IPS DF 6.9 (cell line): ENCODE data around the gene GOT1.
A peak's percentile ranks its signal among the peaks of the same experiment; 100 is the strongest.

Source experiments
- DNase-seq: peaks from one replicate; pipeline ENCODE4 v3.0.0-alpha.2; 2013; ENCODE audit warnings: low read depth, low spot score
- H3K27ac ChIP-seq: one replicate; pipeline ENCODE4 v1.5.1; 2013; ENCODE audit warnings: low read length, control low read depth
- H3K27me3 ChIP-seq: 2 replicates; pipeline ENCODE4 v1.6.1; 2013; ENCODE audit warnings: mild to moderate bottlenecking, low read length; ENCODE audit not compliant: control insufficient read depth, insufficient read depth
- H3K36me3 ChIP-seq: 2 replicates; pipeline ENCODE4 v1.6.1; 2013; ENCODE audit warnings: low read length; ENCODE audit not compliant: control insufficient read depth, insufficient read depth
- H3K4me1 ChIP-seq: 2 replicates; pipeline ENCODE4 v1.6.1; 2013; ENCODE audit warnings: low read length; ENCODE audit not compliant: control insufficient read depth, insufficient read depth
- H3K4me3 ChIP-seq: 2 replicates; pipeline ENCODE4 v1.5.1; 2013; ENCODE audit warnings: mild to moderate bottlenecking, low read length
- H3K9me3 ChIP-seq: 2 replicates; pipeline ENCODE4 v1.6.1; 2013; ENCODE audit warnings: low read length, inconsistent platforms; ENCODE audit not compliant: control insufficient read depth, insufficient read depth
- WGBS: extraction: QIAGEN DNeasy Blood & Tissue Kit; methylation state at CpG from one replicate; pipeline ENCODE4 v1.1.7; 2013; ENCODE audit warnings: mixed read lengths, missing lambda C conversion rate; ENCODE audit not compliant: insufficient read length, insufficient coverage; 5-methylcytosine and 5-hydroxymethylcytosine counted together

GOT1 gene

DNA sequence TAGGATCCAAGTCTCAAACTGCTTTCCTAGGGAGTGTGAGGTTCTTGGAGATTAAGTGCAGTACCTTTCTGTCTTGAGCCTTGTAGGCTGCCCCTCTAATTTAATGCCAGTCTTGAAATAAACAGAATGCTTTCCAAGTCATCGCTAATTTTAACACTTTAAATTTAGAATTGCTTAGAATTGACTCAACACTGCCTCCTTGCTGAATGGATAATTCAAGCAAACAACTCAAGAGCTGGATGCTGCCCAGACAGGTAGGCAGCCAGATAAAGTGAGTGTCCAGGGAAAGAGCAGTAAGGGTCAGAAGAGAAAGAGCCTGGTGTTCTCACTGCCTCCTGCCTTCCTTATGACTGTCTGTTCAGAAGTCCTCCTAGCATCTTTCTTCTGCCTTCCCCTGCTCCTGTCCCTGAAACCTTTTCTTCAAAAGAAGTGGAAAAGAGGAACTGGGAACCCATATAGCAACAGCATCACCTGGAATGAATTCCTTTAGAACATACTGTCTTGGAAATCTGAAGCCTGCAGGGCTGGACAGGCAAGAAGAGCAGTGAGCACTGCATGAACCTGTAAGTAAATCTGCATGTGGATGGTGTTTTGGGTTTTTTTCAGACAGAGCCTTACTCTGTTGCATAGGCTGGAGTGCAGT is 3.1 kb upstream of the GOT1 start:
- no peak for DNase-seq
- no CpG with 5 or more reads among the region's 1 CpG for WGBS
- H3K36me3 ChIP-seq, result no peaks in the 10 kb centered on the region
- H3K9me3 ChIP-seq, result no peaks in the 10 kb centered on the region
- no peaks in the 10 kb centered on the region for H3K4me1 ChIP-seq
- H3K27ac ChIP-seq, result no peak overlapping the region
- no peaks in the 10 kb centered on the region for H3K27me3 ChIP-seq
- H3K4me3 ChIP-seq, result no peak overlapping the region

DNA sequence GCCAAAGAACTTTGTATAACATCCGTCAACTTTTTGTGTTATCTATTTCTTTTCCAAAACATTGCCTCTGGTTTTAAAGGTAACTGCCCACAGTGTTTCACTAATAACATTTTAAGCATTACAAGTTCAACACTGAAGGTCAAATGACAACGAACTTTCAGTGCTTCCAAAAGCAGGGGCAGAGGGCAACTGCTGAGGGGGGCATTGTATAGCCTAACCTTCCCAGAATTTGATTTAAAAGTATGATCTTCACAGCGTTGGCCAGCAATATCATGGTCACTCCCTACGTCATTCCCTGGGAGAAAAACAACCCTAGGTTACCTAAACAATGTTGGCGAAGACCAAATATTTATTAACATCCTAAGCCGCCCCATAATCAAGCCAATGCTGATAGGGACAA is 2.5 kb upstream of the GOT1 start:
- no peak for DNase-seq
- Histone ChIP-seq H3K36me3 (no peaks in the 10 kb centered on the region), H3K4me3 (no peak overlapping the region), H3K9me3 (no peaks in the 10 kb centered on the region), H3K4me1 (no peaks in the 10 kb centered on the region), H3K27ac (no peak overlapping the region), H3K27me3 (no peaks in the 10 kb centered on the region)
- no CpG with 5 or more reads among the region's 6 CpGs for WGBS

DNA sequence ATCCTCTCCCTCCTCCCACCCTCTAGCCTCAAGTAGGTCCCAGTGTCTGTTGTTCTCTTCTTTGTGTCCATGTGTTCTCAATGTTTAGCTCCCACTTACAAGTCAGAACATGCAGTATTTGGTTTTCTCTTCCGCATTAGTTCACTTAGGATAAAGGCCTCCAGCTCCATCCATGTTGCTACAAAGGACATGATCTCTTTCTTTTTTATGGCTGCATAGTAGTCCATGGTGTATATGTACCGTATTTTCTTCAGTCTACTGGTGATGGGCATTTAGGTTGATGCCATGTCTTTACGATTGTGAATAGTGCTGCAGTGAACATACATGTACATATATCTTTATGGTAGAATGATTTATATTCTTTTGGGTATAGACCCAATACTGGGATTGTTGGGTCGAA is 1.6 kb upstream of the GOT1 start:
- Histone ChIP-seq H3K36me3 (no peaks in the 10 kb centered on the region), H3K4me3 (no peak overlapping the region), H3K9me3 (no peaks in the 10 kb centered on the region), H3K27ac (no peak overlapping the region), H3K27me3 (no peaks in the 10 kb centered on the region), H3K4me1 (no peaks in the 10 kb centered on the region)
- no peak for DNase-seq
- WGBS, result no CpG with 5 or more reads among the region's 4 CpGs

DNA sequence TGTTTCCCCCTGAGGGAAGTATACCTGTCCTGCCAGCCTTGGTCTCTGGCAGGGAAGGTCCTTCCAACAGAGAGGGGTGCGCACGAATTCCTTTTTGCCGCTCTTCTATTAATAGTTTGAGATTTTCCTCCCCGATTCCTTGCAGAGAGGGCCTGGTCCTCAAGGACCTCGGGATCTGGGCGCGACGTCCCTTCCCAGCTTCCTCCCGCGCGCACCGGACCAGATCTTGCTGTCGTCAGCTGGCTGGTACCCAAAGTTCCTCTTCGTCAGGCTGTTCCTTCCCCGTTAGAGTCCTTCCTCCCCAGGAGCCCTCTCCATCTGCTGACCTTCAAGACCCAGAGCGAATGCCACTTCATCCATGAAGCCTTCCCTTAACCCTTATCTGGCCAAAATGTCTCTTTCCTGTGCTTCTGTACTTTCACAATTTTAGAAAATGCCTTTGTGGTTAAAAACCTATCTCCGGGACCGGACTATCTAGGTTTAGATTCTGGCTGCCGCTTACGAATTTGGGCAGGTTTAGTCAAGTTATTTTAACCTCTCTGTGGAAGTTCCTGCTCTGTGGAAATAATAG is 851 bp upstream of the GOT1 start:
- Histone ChIP-seq H3K27me3 (no peaks in the 10 kb centered on the region), H3K4me3 (peak overlapping the region; percentile 83), H3K27ac (no peak overlapping the region), H3K4me1 (no peaks in the 10 kb centered on the region), H3K9me3 (no peaks in the 10 kb centered on the region), H3K36me3 (no peaks in the 10 kb centered on the region)
- WGBS, result no CpG with 5 or more reads among the region's 20 CpGs
- DNase-seq, result no peak

DNA sequence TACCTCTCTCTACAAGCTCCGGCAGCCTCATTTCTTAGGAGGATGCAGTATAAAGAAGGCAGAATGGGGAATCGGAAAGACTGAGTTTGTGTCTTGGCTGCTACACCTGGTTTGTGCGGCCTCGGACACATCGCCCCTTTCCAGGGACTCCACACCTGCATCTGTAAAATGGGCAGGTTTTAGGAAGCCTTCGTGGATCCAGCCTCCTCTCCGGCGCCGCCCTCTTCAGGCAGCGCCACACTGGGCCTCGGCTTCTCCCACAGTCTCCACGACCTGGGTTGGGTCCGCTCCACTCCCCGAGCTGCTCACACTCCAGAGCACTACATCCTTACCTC is 341 bp downstream of the GOT1 start:
- no peak overlapping the region for H3K27ac ChIP-seq
- H3K4me3 ChIP-seq, result peak overlapping the region; percentile 95
- H3K36me3 ChIP-seq, result no peaks in the 10 kb centered on the region
- H3K27me3 ChIP-seq, result no peaks in the 10 kb centered on the region
- H3K4me1 ChIP-seq, result no peaks in the 10 kb centered on the region
- DNase-seq, result no peak
- no peaks in the 10 kb centered on the region for H3K9me3 ChIP-seq
- WGBS, result no CpG with 5 or more reads among the region's 14 CpGs

DNA sequence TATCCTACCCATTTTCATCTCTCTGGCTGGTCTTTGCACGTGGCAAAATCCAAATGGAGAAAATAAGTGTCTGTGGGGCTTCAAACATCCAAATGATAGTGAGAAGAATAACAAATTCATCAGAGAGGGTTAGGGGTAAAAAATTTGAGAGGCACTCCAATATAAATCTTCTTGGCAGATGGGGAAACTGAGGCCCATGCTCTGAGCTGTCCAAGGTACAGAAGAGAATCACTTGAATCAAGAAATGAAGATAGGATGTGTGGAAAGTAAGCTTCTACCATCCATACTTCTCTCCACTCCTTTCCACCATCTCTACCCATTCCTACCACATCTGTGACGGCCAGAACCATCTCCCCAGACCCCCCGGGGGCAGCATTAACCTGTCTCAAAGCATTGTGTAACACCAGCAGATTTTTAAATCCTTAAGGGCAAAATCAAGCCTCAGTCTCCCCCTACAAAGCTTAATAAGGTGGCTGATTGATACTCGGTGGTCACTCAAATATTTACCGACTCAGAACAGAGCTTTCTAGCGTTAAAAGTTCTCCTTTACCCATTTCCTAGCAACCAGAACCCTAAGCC is 818 bp downstream of the GOT1 start:
- no peak for DNase-seq
- no peaks in the 10 kb centered on the region for H3K9me3 ChIP-seq
- H3K27me3 ChIP-seq, result no peaks in the 10 kb centered on the region
- no peaks in the 10 kb centered on the region for H3K36me3 ChIP-seq
- WGBS, result no CpG with 5 or more reads among the region's 6 CpGs
- no peaks in the 10 kb centered on the region for H3K4me1 ChIP-seq
- H3K27ac ChIP-seq, result no peak overlapping the region
- H3K4me3 ChIP-seq, result peak overlapping the region; percentile 95; the same call in 1 of the 2 replicates

DNA sequence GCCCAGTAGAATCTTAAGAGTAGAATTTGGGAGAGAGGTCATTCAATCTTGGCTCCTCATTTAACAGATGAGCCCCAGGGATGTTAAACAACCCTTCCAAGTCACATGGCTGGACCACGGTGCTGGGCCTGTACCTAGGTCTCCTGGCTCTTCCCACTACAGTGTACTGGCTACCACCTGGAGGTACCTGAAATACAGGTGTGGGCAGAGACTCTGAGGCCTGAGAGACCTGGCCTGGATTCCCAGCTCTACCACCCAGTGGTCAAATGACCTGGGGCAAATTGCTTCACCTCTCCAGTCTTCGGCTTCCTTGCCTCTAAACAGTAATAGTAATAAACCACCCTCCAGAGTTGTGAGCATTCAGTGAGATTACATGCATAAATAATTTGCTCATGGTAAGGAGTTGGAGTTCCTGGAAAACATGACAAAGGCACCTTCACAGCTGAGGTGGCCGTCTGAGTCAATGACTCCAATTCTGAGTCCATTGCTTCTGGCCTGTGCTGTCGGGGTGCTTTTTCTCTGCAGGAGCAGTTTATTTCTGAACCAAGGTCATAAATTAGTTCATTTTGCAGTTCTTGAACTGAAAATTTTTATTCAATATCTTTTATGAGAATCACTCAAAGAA is 2.7 kb downstream of the GOT1 start:
- Histone ChIP-seq H3K9me3 (no peaks in the 10 kb centered on the region), H3K4me3 (no peak overlapping the region), H3K4me1 (no peaks in the 10 kb centered on the region), H3K36me3 (no peaks in the 10 kb centered on the region), H3K27ac (no peak overlapping the region), H3K27me3 (no peaks in the 10 kb centered on the region)
- no CpG with 5 or more reads among the region's 4 CpGs for WGBS
- DNase-seq, result no peak

DNA sequence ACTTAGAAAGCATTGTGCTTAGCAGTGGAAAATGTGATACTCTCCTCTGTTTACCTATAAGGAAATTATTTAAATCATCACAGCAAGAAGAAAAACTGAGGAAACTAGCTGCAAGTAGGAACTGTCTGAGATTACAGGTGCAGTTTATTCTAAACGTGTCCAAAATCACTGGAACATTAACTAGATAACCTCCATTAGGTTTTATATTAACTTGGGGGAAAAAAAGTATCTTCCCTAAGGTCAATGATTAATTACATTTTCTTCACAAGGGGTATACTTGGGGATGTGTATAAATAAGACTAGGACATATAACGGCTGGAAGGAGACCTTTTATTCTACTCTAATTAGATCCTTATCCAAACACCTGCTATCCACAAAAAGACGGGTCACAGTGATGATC is 3.7 kb downstream of the GOT1 start:
- Histone ChIP-seq H3K27me3 (no peaks in the 10 kb centered on the region), H3K36me3 (no peaks in the 10 kb centered on the region), H3K9me3 (no peaks in the 10 kb centered on the region), H3K4me1 (no peaks in the 10 kb centered on the region), H3K27ac (no peak overlapping the region), H3K4me3 (no peak overlapping the region)
- WGBS, result 100% methylated on average over 1 of the region's 3 CpGs
- DNase-seq, result no peak

DNA sequence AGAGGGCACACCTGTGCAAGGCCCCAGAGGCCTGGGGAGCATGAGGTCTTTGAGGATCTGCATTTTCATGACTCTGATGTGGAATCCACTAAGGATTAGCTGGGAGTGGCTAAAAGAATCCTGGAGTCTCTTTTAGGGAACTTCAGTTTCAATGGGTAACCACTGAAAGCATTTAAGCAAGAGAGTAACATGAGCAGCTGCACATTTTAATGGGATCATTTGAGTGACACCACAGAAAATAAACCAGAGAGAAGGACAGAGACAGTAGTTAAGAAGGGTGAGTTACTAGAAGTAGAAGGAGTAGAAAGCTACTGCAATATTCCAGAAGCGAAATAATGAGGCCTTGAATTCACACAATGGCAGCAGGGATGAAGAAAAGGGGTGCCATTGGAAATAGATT is 5.2 kb downstream of the GOT1 start:
- Histone ChIP-seq H3K36me3 (0 out of 2 replicates have a peak, but pooled peaks cover 6% of the 10 kb centered on the region), H3K27ac (no peak overlapping the region), H3K9me3 (no peaks in the 10 kb centered on the region), H3K4me1 (no peaks in the 10 kb centered on the region), H3K4me3 (no peak overlapping the region), H3K27me3 (no peaks in the 10 kb centered on the region)
- WGBS, result no CpG with 5 or more reads among the region's 1 CpG
- DNase-seq, result no peak

DNA sequence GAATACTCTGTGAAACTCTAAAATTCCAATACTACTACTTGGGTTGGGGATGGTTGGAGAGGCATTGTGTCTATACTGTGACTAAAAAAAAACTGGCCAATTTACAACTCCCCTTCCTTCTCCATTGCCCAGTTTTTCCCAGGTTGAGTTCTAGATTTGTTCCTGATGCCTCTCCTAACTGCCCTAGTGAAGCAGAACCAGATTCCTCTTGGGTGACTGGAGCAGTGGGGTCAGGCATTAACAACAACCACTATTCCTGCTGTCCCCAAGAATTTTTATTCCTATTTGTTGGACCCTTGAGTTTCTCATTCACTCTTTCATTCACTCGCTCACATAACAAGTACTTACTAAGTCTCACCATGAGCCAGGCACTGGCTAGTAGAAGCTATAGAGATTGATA is 5.8 kb downstream of the GOT1 start:
- Histone ChIP-seq H3K4me3 (no peak overlapping the region), H3K9me3 (no peaks in the 10 kb centered on the region), H3K27ac (no peak overlapping the region), H3K4me1 (no peaks in the 10 kb centered on the region), H3K36me3 (0 out of 2 replicates have a peak, but pooled peaks cover 8% of the 10 kb centered on the region), H3K27me3 (no peaks in the 10 kb centered on the region)
- no CpG with 5 or more reads among the region's 1 CpG for WGBS
- no peak for DNase-seq
